Left ventricle myocardium inferior (tissue), 1 donor: ENCODE measurements around the gene ZNF749. TPM values are rescaled to one million over a fixed set of nuclear protein-coding genes. Genes with fewer than 3 reads are reported as not detected.

ENCODE experiments used
- DNase-seq: peaks from one replicate; pipeline ENCODE4 v3.0.0-alpha.2; 2020
- H3K27ac ChIP-seq: fragments of 200-600 bp; replicated peaks from 2 replicates; pipeline ENCODE4 v1.8.0; 2021
- H3K27me3 ChIP-seq: fragments of 200-600 bp; 2 replicates; pipeline ENCODE4 v1.8.0; 2021; ENCODE audit warnings: low read depth
- H3K36me3 ChIP-seq: fragments of 200-600 bp; 2 replicates; pipeline ENCODE4 v1.8.0; 2021
- H3K4me1 ChIP-seq: fragments of 200-600 bp; 2 replicates; pipeline ENCODE4 v1.8.0; 2021
- H3K4me3 ChIP-seq: fragments of 200-600 bp; 2 replicates; pipeline ENCODE4 v1.8.0; 2021; ENCODE audit warnings: mild to moderate bottlenecking, moderate library complexity
- H3K9me3 ChIP-seq: fragments of 200-600 bp; replicated peaks from 2 replicates; pipeline ENCODE4 v1.8.0; 2021
- intact Hi-C: fragments of 100-400 bp; cut with micrococcal nuclease; formaldehyde crosslinking; loops from one replicate; pipeline ENCODE4 v1.11.0; 2022
- total RNA-seq: library from RNA; stranded (reverse); fragmentation: NEBNext Ultra II Directional; extraction: Animal tissue kit (Norgen Biotek cat#: 25700); gene quantifications from one replicate; pipeline ENCODE4 v1.2.1, GENCODE V29; 2021
- TF ChIP-seq, protein P1 (sequence below): fragments of 200-600 bp; IDR thresholded peaks from 2 replicates; pipeline ENCODE4 v1.8.0; 2021; ENCODE audit warnings: antibody characterized with exemption, mild to moderate bottlenecking, borderline replicate concordance
- donor health status: DM: no; HTN: yes; CAD: no; lungs with severe emphysema.

ZNF749 gene
- total RNA-seq, 1 donor from 2014 or later, result 3.4 TPM

GRCh38 chr19:57443121-57443696, 8.1 kb downstream of the ZNF749 start:
- no peak for DNase-seq
- H3K27ac ChIP-seq, result peak overlapping the region; percentile 50
- TF ChIP-seq, protein P1, sequence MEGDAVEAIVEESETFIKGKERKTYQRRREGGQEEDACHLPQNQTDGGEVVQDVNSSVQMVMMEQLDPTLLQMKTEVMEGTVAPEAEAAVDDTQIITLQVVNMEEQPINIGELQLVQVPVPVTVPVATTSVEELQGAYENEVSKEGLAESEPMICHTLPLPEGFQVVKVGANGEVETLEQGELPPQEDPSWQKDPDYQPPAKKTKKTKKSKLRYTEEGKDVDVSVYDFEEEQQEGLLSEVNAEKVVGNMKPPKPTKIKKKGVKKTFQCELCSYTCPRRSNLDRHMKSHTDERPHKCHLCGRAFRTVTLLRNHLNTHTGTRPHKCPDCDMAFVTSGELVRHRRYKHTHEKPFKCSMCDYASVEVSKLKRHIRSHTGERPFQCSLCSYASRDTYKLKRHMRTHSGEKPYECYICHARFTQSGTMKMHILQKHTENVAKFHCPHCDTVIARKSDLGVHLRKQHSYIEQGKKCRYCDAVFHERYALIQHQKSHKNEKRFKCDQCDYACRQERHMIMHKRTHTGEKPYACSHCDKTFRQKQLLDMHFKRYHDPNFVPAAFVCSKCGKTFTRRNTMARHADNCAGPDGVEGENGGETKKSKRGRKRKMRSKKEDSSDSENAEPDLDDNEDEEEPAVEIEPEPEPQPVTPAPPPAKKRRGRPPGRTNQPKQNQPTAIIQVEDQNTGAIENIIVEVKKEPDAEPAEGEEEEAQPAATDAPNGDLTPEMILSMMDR, result no peak
- H3K4me1 ChIP-seq, result peaks cover 14% of the 10 kb centered on the region
- H3K36me3 ChIP-seq, result peaks cover 47% of the 10 kb centered on the region
- no peaks in the 10 kb centered on the region for H3K27me3 ChIP-seq
- intact Hi-C loops, result no loop called here
- H3K9me3 ChIP-seq, result peaks cover 82% of the 10 kb centered on the region
- no peak overlapping the region for H3K4me3 ChIP-seq

GRCh38 chr19:57452307-57452706, 17.2 kb downstream of the ZNF749 start:
- Histone ChIP-seq H3K4me3 (no peak overlapping the region), H3K27me3 (no peaks in the 10 kb centered on the region), H3K36me3 (peaks cover 37% of the 10 kb centered on the region), H3K27ac (no peak overlapping the region), H3K4me1 (no peaks in the 10 kb centered on the region), H3K9me3 (peaks cover 82% of the 10 kb centered on the region)
- intact Hi-C loops, result no loop called here
- TF ChIP-seq, protein P1, result no peak
- DNase-seq, result no peak

GRCh38 chr19:57465680-57466381, 30.7 kb downstream of the ZNF749 start:
- Histone ChIP-seq H3K4me1 (peaks cover 27% of the 10 kb centered on the region), H3K4me3 (no peak overlapping the region), H3K27me3 (no peaks in the 10 kb centered on the region), H3K36me3 (peaks cover 57% of the 10 kb centered on the region), H3K27ac (peak overlapping the region; percentile 81), H3K9me3 (peaks cover 100% of the 10 kb centered on the region)
- TF ChIP-seq, protein P1, result peak; percentile 61
- intact Hi-C loops, result no loop called here
- DNase-seq, result no peak

DNA sequence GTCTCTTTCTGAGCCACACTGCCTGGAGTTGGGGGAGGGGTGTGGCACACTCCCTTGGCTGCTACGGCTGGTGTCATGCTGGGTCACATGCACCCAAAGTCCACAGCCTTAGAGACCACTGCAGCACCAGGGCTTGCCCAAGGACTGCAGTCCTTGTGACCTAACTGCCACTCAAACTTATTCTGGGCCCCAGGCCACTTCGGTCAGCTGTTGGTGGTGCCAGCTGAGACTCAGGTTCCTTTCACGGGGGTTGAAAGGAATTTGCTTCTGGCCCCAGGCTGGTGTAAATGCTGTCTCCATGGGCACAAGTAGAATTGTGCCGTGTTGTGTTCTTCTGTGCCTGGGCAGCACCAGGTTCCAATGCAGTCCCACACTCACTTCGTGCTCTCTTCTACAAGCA, 31.4 kb downstream of the ZNF749 start:
- peak; percentile 60 for DNase-seq
- Histone ChIP-seq H3K27me3 (no peaks in the 10 kb centered on the region), H3K36me3 (peaks cover 58% of the 10 kb centered on the region), H3K4me3 (no peak overlapping the region), H3K27ac (peak overlapping the region; percentile 81), H3K4me1 (peaks cover 27% of the 10 kb centered on the region), H3K9me3 (peaks cover 100% of the 10 kb centered on the region)
- TF ChIP-seq, protein P1, result no peak
- intact Hi-C loops, result no loop called here

- peaks cover 80% of the 10 kb centered on the region for H3K36me3 ChIP-seq
- peaks cover 82% of the 10 kb centered on the region for H3K9me3 ChIP-seq
- TF ChIP-seq, protein P1, result no peak
- no peak for DNase-seq
- intact Hi-C loops, result no loop called here
- peaks cover 28% of the 10 kb centered on the region for H3K4me1 ChIP-seq
- no peaks in the 10 kb centered on the region for H3K27me3 ChIP-seq
- no peak overlapping the region for H3K4me3 ChIP-seq
- H3K27ac ChIP-seq, result no peak overlapping the region
Observed at GRCh38 chr19:57473646-57474045, 38.5 kb downstream of the ZNF749 start.
